Heart left ventricle (tissue), 16 donors: ENCODE results near the gene OSBPL10. TPM values are rescaled to one million over a fixed set of nuclear protein-coding genes. Genes with fewer than 3 reads are reported as not detected.

Experiments used
- ATAC-seq, 4 donors: fragments of 200-7000 bp; cut with Tn5 transposase; one replicate each; pipeline ENCODE4 v1.9.1; 2020 to 2022; ENCODE audit warnings: moderate library complexity in 4 of 4, mild to moderate bottlenecking in 3 of 4, moderate number of reproducible peaks in 1 of 4
- DNase-seq, 5 donors: peaks; one replicate each; pipeline ENCODE4 v3.0.0-alpha.2; 2020
- H3K27ac ChIP-seq, 12 donors: fragments of 200-600 bp; sonication (generic) in 4 of 12; one replicate each; pipeline versions ENCODE4 v1.5.0 to v1.8.0; 2016 to 2022; ENCODE audit warnings: mild to moderate bottlenecking in 2 of 12
- H3K27me3 ChIP-seq, 9 donors: fragments of 200-600 bp; sonication (generic) in 2 of 9; one replicate each; pipeline versions ENCODE4 v1.5.1 to v1.8.0; 2016 to 2022; ENCODE audit warnings: mild to moderate bottlenecking in 3 of 9
- H3K36me3 ChIP-seq, 9 donors: fragments of 200-600 bp; sonication (generic) in 2 of 9; one replicate each; pipeline versions ENCODE4 v1.5.0 to v1.8.0; 2018 to 2022; ENCODE audit warnings: mild to moderate bottlenecking in 2 of 9
- H3K4me1 ChIP-seq, 12 donors: fragments of 200-600 bp; sonication (generic) in 4 of 12; one replicate each; pipeline versions ENCODE4 v1.5.0 to v1.8.0; 2016 to 2022; ENCODE audit warnings: mild to moderate bottlenecking in 3 of 12
- H3K4me3 ChIP-seq, 12 donors: fragments of 200-600 bp; sonication (generic) in 4 of 12; one replicate each; pipeline versions ENCODE4 v1.5.0 to v1.8.0; 2017 to 2022; ENCODE audit warnings: mild to moderate bottlenecking in 9 of 12, moderate library complexity in 4 of 12
- H3K9me3 ChIP-seq, 12 donors: fragments of 200-600 bp; sonication (generic) in 4 of 12; one replicate each; pipeline versions ENCODE4 v1.5.0 to v1.8.0; 2016 to 2022; ENCODE audit warnings: mild to moderate bottlenecking in 1 of 12
- CTCF ChIP-seq, 12 donors: fragments of 200-600 bp; sonication (generic) in 4 of 12; IDR thresholded peaks; one replicate each; pipeline versions ENCODE4 v1.5.0 to v1.8.0; 2018 to 2022; ENCODE audit warnings: antibody characterized with exemption in 12 of 12, mild to moderate bottlenecking in 5 of 12
- POLR2A ChIP-seq, 2 donors: fragments of 450-650 bp; IDR thresholded peaks; one replicate each; pipeline ENCODE4 v1.6.1; 2017; ENCODE audit warnings: antibody characterized with exemption in 2 of 2, mild to moderate bottlenecking in 2 of 2, moderate library complexity in 2 of 2
- WGBS, 4 donors: extraction: QIAGEN DNeasy Blood & Tissue Kit in 2 of 4; methylation state at CpG; one replicate each; pipeline versions ENCODE4 v1.1.5 to v1.1.7; 2013 to 2018; 5-methylcytosine and 5-hydroxymethylcytosine counted together
- intact Hi-C, 10 donors: fragments of 100-400 bp; cut with DNase I; formaldehyde crosslinking; loops; one replicate each; pipeline versions ENCODE4 v1.11.1 to v1.14.2; 2022
- polyA plus RNA-seq, 2 donors: library from polyadenylated mRNA; stranded (reverse); fragments of 200-250 nt; gene quantifications; one replicate each; pipeline ENCODE4 v1.2.3, GENCODE V29; 2013
- total RNA-seq, 9 donors: library from RNA; depleted of rRNA in 2 of 9; stranded (reverse); fragments of >200 nt in 2 of 9; fragmentation: NEBNext Ultra II Directional in 3 of 9; extraction: Animal tissue kit (Norgen Biotek cat#: 25700) in 3 of 9; gene quantifications; one replicate each; pipeline versions ENCODE4 v1.1.0 to v1.2.4, GENCODE V29; 2016 to 2023
- donor health status: ischemic (EF 13 %, LVEDD 7.1; RV severe dilation, severe dysfunction).
- donor health status: healthy with polysubstance abuse.
- donor health status: DM: no; HTN: yes; CAD: no.
- donor health status: DM: no; HTN: no; CAD: no.
- donor health status: ischemic (EF 25% LVEDD 6.9; RV normal size, moderate dysfunction).
- donor health status: ischemic (EF 25% LVEDD 5.7; RV mildly dilated, moderate dysfunction).
- donor health status: healthy.
- donor health status: DM: yes; HTN: yes; CAD: no.
- donor health status: ischemic (EF 35%, LVEDD 5.7; RV mildly dilated, moderate dysfunction).
- donor health status: nonischemic (EF 11% LVEDD 7.7; RV severe dilation, severe dysfunction).
- donor health status: DM: yes; HTN: yes; CAD: no.
- donor health status: PGD.
- donor health status: ischemic (EF 29% LVEDD 5.4; RV normal size, mild dysfunction).
- donor health status: nonischemic (EF 23%, LVEDD 6.1; RV moderate dilation, normal function).

The OSBPL10 gene
- total and polyA plus RNA-seq, 11 donors: 1.3 to 12.7 (median 3.9) TPM

- WGBS, 4 donors: 89 to 93% (median 90%) methylated on average over 7 of the region's 7 CpGs
- no peak overlapping the region for H3K4me3 ChIP-seq
- H3K9me3 ChIP-seq: no peaks in the 10 kb centered on the region
- TF ChIP-seq POLR2A (IDR thresholded peaks at IDR 0.05) (no peak), CTCF (IDR thresholded peaks at IDR 0.05) (no peak)
- H3K27ac ChIP-seq: no peak overlapping the region
- DNase-seq (no peak), ATAC-seq (peak in 1 of 4 donors; percentile 39)
- intact Hi-C loops: no loop called here
- no peaks in the 10 kb centered on the region for H3K36me3 ChIP-seq
- H3K27me3 ChIP-seq: no peaks in the 10 kb centered on the region
- H3K4me1 ChIP-seq: no peaks in the 10 kb centered on the region
Measured at GRCh38 chr3:31802981-31803740, 177.9 kb downstream of the OSBPL10 start.

GRCh38 chr3:31800436-31800835 lies 180.6 kb downstream of the OSBPL10 start:
- no peaks in the 10 kb centered on the region for H3K4me1 ChIP-seq
- H3K4me3 ChIP-seq: no peak overlapping the region
- DNase-seq (no peak), ATAC-seq (no peak)
- H3K27me3 ChIP-seq: no peaks in the 10 kb centered on the region
- H3K27ac ChIP-seq: no peak overlapping the region
- H3K9me3 ChIP-seq: no peaks in the 10 kb centered on the region
- TF ChIP-seq POLR2A (IDR thresholded peaks at IDR 0.05): no peak
- TF ChIP-seq CTCF (IDR thresholded peaks at IDR 0.05): no peak
- H3K36me3 ChIP-seq: no peaks in the 10 kb centered on the region
- 96 to 97% (median 96%) methylated on average over 4 of the region's 4 CpGs for WGBS, 4 donors
- intact Hi-C loops: no loop called here

DNA sequence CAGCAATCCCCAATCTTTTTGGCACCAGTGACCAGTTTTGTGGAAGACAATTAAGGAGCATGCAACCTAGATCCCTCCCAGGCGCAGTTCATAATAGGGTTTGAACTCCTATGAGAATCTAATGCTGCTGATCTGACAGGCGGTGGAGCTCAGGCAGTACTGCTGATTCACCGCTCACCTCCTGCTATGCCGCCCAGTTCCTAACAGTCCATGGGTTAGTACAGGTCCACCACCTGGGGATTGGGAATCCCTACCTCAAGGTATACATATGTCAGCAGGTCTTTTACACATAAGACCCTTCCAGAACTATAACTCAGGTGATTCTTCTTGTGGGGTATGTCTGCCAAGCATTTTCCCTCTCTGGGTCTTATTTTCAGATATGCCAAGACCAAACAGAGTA lies 182.2 kb downstream of the OSBPL10 start:
- ATAC-seq (no peak), DNase-seq (no peak)
- no peaks in the 10 kb centered on the region for H3K36me3 ChIP-seq
- H3K27ac ChIP-seq: no peak overlapping the region
- H3K27me3 ChIP-seq: no peaks in the 10 kb centered on the region
- TF ChIP-seq CTCF (IDR thresholded peaks at IDR 0.05) (no peak), POLR2A (IDR thresholded peaks at IDR 0.05) (no peak)
- intact Hi-C loops: no loop called here
- no peaks in the 10 kb centered on the region for H3K4me1 ChIP-seq
- H3K9me3 ChIP-seq: no peaks in the 10 kb centered on the region
- whole genome bisulfite sequencing, 4 donors: 96 to 98% (median 97%) methylated on average over 4 of the region's 4 CpGs
- H3K4me3 ChIP-seq: no peak overlapping the region

DNA sequence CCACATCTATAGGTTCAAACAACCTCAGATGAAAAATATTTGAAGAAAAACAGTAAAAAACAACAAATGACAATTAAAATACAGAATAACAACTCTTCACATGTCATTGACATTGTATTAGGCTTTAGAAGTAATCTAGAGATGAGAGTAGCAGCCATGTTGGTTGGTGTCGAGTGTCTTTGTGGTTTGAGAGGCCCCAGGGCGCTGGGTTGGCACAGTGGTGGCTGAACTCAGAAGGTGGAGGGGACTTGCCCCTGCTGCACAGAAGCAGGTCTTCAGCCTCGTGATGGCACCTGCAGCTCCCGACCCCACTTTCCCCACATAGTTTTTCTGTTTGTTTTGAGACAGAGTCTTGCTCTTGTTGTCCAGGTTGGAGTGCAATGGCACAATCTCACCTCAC lies 187.2 kb downstream of the OSBPL10 start:
- no peaks in the 10 kb centered on the region for H3K27me3 ChIP-seq
- WGBS, 4 donors: 95 to 99% (median 98%) methylated on average over 4 of the region's 4 CpGs
- no peaks in the 10 kb centered on the region for H3K36me3 ChIP-seq
- TF ChIP-seq CTCF (IDR thresholded peaks at IDR 0.05) (no peak), POLR2A (IDR thresholded peaks at IDR 0.05) (no peak)
- intact Hi-C loops: no loop called here
- no peaks in the 10 kb centered on the region for H3K9me3 ChIP-seq
- H3K27ac ChIP-seq: no peak overlapping the region
- DNase-seq (no peak), ATAC-seq (no peak)
- H3K4me3 ChIP-seq: no peak overlapping the region
- H3K4me1 ChIP-seq: peaks cover 0 to 8% (median 4%) of the 10 kb centered on the region in 12 donors
